ENCODE measurements around the gene SLC4A4.

GRCh38 chr4:71382125-71382899 lies 43.5 kb downstream of the SLC4A4 start:
- TF ChIP-seq CTCF (IDR thresholded peaks at IDR 0.05) (no peak), ZFX (IDR thresholded peaks at IDR 0.05; ENCODE audit: borderline replicate concordance) (no peak)

All from 22Rv1 (cell line).